Aorta (tissue), 5 donors: Measurements from ENCODE around the gene IGF2BP1. TPM values are rescaled to one million over a fixed set of nuclear protein-coding genes. Genes with fewer than 3 reads are reported as not detected.
"Not testable (repeated sequence)": the region's sequence is repeated elsewhere in the genome, so short reads cannot be mapped to it uniquely, and the experiment has no call there.

Source experiments
- ATAC-seq: fragments of 200-7000 bp; cut with Tn5 transposase; one replicate; pipeline ENCODE4 v1.9.1; 2022; ENCODE audit warnings: moderate library complexity; ENCODE audit not compliant: low FRiP score
- DNase-seq, 2 donors: peaks; one replicate each; pipeline ENCODE4 v3.0.0-alpha.2; 2020
- H3K27ac ChIP-seq, 2 donors: one replicate each; pipeline ENCODE4 v1.5.1; 2013; ENCODE audit warnings: low read length in 2 of 2, mild to moderate bottlenecking in 2 of 2, moderate library complexity in 2 of 2, control low read depth in 1 of 2, inconsistent platforms in 1 of 2, low read depth in 1 of 2
- H3K27me3 ChIP-seq, 2 donors: one replicate each; pipeline ENCODE4 v1.6.1; 2013; ENCODE audit warnings: control low read depth in 1 of 2, low read length in 1 of 2, mild to moderate bottlenecking in 1 of 2, moderate library complexity in 1 of 2; ENCODE audit not compliant: insufficient read depth in 2 of 2, control insufficient read depth in 1 of 2
- H3K36me3 ChIP-seq, 2 donors: one replicate each; pipeline ENCODE4 v1.6.1; 2013; ENCODE audit warnings: control low read depth in 1 of 2, low read length in 1 of 2, mild to moderate bottlenecking in 1 of 2; ENCODE audit not compliant: insufficient read depth in 2 of 2, control insufficient read depth in 1 of 2
- H3K4me1 ChIP-seq, 2 donors: one replicate each; pipeline ENCODE4 v1.6.1; 2013; ENCODE audit warnings: low read length in 2 of 2, control low read depth in 1 of 2, mild to moderate bottlenecking in 1 of 2, moderate library complexity in 1 of 2; ENCODE audit not compliant: insufficient read depth in 2 of 2, control insufficient read depth in 1 of 2
- H3K4me3 ChIP-seq, 2 donors: one replicate each; pipeline ENCODE4 v1.5.1; 2013; ENCODE audit warnings: low read length in 2 of 2, control low read depth in 1 of 2, mild to moderate bottlenecking in 1 of 2
- H3K9me3 ChIP-seq: one replicate; pipeline ENCODE4 v1.6.1; 2013; ENCODE audit warnings: mild to moderate bottlenecking, low read length; ENCODE audit not compliant: control insufficient read depth
- WGBS, 2 donors: extraction: QIAGEN DNeasy Blood & Tissue Kit; methylation state at CpG; one replicate each; pipeline ENCODE4 v1.1.7; 2013; 5-methylcytosine and 5-hydroxymethylcytosine counted together
- intact Hi-C, 2 donors: fragments of 100-400 bp; cut with DNase I; formaldehyde crosslinking; loops; one replicate each; pipeline versions ENCODE4 v1.14.2 to v1.15.0; 2022
- polyA plus RNA-seq, 2 donors: library from polyadenylated mRNA; stranded (reverse); fragments of 200-250 nt; gene quantifications; one replicate each; pipeline ENCODE4 v1.2.3, GENCODE V29; 2013
- total RNA-seq, 2 donors: library from RNA; stranded (reverse); fragmentation: NEBNext Ultra II Directional; extraction: Animal tissue kit (Norgen Biotek cat#: 25700); gene quantifications; one replicate each; pipeline ENCODE4 v1.2.1, GENCODE V29; 2021
- donor health status: healthy with polysubstance abuse.
- donor health status: Bipolar disorder and iron deficiency.
- donor health status: DM: no; HTN: no; CAD: no.
- donor health status: DM: no; HTN: no; CAD: no.
- donor health status: DM: yes; HTN: yes; CAD: no.

IGF2BP1 gene
- total and polyA plus RNA-seq, 4 donors, result 0.13 to 0.29 TPM; not detected in 2

DNA sequence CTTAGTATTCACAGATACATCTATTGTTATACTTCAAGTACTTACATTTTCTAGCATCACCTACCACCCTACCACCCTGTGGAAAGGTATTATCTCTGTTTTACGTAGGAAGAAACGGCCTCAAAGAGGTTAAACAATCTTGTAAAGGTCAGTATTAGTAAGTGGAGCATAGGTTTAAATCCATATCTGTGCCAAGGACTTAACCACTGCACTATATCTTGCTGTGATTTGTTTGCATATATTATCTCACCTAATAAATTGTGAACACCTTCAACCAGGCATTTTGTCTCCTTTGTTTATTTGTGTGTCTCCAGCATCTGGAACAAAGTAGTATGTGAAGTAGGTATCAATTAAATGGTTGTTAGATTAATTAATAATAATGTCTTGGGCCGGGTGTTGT is 27.3 kb downstream of the IGF2BP1 start:
- H3K9me3 ChIP-seq, result no peaks in the 10 kb centered on the region
- WGBS, 2 donors, result 71 to 85% methylated on average over 3 of the region's 3 CpGs
- H3K27me3 ChIP-seq, result no peaks in the 10 kb centered on the region
- no peaks in the 10 kb centered on the region for H3K4me1 ChIP-seq
- no peak overlapping the region for H3K4me3 ChIP-seq
- H3K27ac ChIP-seq, result no peak overlapping the region
- no peak for DNase-seq
- intact Hi-C loops, result no loop called here
- ATAC-seq, result no peak
- no peaks in the 10 kb centered on the region for H3K36me3 ChIP-seq

DNA sequence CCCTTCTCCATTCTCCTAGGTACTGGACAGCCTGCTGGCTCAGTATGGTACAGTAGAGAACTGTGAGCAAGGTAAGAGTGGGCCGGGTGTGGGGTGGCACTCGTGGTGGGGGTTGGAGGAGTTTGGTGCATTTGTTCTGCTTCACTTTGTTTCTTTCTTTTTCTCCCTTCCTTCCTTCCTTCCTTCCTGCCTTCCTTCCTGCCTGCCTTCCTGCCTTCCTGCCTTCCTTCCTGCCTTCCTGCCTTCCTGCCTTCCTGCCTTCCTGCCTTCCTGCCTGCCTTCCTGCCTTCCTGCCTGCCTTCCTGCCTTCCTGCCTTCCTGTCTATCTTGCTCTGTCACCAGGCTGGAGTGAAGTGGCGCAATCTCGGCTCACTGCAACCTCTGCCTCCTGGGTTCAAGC is 29.3 kb downstream of the IGF2BP1 start:
- DNase-seq, H3K4me1 ChIP-seq, H3K4me3 ChIP-seq, H3K27ac ChIP-seq, ATAC-seq, intact Hi-C loops, H3K27me3 ChIP-seq, H3K36me3 ChIP-seq, H3K9me3 ChIP-seq: not testable (repeated sequence)
- 85 to 86% methylated on average over 4 of the region's 4 CpGs for WGBS, 2 donors

DNA sequence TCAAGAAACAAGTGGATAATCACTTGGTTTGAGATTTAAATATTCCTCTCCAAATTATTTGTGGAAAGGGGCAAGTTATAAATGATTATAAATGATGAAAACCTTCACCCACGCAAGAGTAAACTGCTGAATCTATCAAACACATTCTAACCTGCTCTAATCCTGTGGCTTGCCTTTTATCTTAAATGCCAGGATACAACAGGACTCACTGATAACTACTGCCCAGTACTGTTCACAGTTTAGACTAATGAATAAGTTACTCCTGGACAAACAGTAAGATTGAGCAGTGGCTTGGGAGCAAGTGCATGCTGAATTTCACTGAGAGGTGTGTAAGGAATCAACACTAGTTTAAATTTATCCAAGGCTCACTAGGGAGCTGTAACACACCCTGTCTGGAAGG is 31.1 kb downstream of the IGF2BP1 start:
- intact Hi-C loops, result no loop called here
- ATAC-seq (no peak), DNase-seq (no peak)
- WGBS, 2 donors, result 90% methylated on average over 1 of the region's 1 CpG
- H3K4me1 ChIP-seq, result no peaks in the 10 kb centered on the region
- H3K4me3 ChIP-seq, result no peak overlapping the region
- no peaks in the 10 kb centered on the region for H3K9me3 ChIP-seq
- H3K36me3 ChIP-seq, result no peaks in the 10 kb centered on the region
- H3K27me3 ChIP-seq, result no peaks in the 10 kb centered on the region
- H3K27ac ChIP-seq, result no peak overlapping the region

DNA sequence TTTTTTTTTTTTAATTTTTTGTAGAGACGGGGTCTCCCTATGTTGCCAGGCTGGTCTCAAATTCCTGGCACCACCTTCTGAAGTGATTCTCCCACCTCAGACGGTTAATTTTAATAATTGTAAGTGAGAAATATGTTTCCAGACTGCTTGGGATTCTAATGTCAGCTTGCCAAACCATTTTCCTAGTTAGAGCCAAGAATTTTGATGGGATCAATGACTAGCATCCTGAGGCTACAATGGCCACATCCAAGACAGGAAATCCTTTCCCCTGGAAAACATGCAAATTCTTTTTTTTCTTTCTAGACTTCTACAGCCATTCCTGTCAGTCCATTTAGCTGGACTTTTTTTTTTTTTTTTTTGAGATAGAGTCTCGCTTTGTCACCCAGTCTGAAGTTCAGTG is 32.6 kb downstream of the IGF2BP1 start:
- Histone ChIP-seq H3K4me3 (no peak overlapping the region), H3K9me3 (no peaks in the 10 kb centered on the region), H3K27ac (no peak overlapping the region), H3K4me1 (no peaks in the 10 kb centered on the region), H3K36me3 (no peaks in the 10 kb centered on the region), H3K27me3 (no peaks in the 10 kb centered on the region)
- DNase-seq, result no peak
- 90 to 92% methylated on average over 3 of the region's 3 CpGs for WGBS, 2 donors
- intact Hi-C loops, result loop anchor here (5.0 to 10.0 kb wide), 5 partner anchors 82 to 358 kb away; partner anchors contain the start of genes ATP5MC1 (in 1 of the 2) and TTLL6 (in 1 of the 2)
- no peak for ATAC-seq

DNA sequence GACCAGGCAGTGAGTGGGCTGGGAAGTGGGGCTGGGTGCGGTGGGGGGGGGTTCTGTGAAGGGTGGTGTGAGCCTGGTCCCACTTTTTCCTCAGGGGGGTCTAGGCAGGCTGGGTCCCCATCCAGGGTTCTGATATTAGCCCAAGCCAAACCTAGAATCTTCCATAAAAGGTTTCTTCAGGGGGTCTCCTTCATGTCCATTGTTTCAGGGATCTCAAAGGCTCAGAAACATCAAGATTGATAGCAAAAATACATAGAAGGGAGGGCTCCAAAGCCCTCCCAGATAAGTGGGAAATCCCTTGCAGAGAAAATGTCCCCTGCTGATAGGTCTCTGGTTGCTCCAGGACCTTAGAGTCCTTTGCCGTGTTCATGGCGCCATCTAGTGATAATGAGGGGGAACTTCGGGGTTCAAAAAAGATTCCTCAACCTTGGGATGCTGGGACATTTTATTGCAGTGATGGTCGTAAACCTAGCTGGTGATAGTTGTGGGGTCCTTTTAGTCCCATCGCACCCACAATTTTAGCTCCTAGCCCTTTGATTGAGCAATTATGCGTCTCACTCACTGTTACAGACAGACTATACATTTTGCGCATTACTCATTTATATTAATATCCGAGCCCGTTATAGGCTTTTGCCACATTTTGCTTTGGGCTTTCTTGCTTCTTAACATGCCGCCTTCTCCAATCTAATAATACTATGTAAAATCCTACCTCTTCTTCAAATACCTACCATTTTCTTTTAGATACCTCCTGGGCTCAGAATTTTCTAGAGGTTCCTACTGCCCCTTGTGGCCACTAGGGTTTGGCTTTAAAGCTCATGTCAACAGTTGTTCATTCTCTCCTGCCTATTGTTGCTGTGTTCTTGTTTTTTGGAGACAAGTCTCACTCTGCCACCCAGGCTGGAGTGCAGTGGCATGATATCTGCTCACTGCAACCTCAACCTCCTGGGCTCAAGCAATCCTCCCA is 35.1 kb downstream of the IGF2BP1 start:
- Histone ChIP-seq H3K27me3 (no peaks in the 10 kb centered on the region), H3K36me3 (no peaks in the 10 kb centered on the region), H3K27ac (no peak overlapping the region), H3K4me3 (no peak overlapping the region), H3K4me1 (no peaks in the 10 kb centered on the region), H3K9me3 (no peaks in the 10 kb centered on the region)
- DNase-seq, result no peak
- 33 to 37% methylated on average over 11 of the region's 11 CpGs for WGBS, 2 donors
- intact Hi-C loops, result loop anchor here (5.0 to 10.0 kb wide), 5 partner anchors 85 to 360 kb away; partner anchors contain the start of genes ATP5MC1 (in 1 of the 2) and TTLL6 (in 1 of the 2)
- no peak for ATAC-seq

- H3K4me3 ChIP-seq, result no peak overlapping the region
- no peaks in the 10 kb centered on the region for H3K4me1 ChIP-seq
- H3K9me3 ChIP-seq, result no peaks in the 10 kb centered on the region
- intact Hi-C loops, result loop anchor here (5.0 to 10.0 kb wide), 3 partner anchors 151 to 228 kb away; no protein-coding TSS in a partner anchor
- no peaks in the 10 kb centered on the region for H3K36me3 ChIP-seq
- H3K27ac ChIP-seq, result no peak overlapping the region
- no peaks in the 10 kb centered on the region for H3K27me3 ChIP-seq
- ATAC-seq (peak; percentile 84), DNase-seq (peak; percentile 68 to 85)
- 42 to 50% methylated on average over 39 to 42 of the region's 42 CpGs for WGBS, 2 donors
Observed at GRCh38 chr17:49035470-49036269, 38.5 kb downstream of the IGF2BP1 start.

GRCh38 chr17:49036270-49036626 is 39.1 kb downstream of the IGF2BP1 start:
- H3K9me3 ChIP-seq, result no peaks in the 10 kb centered on the region
- H3K27me3 ChIP-seq, result no peaks in the 10 kb centered on the region
- no peaks in the 10 kb centered on the region for H3K4me1 ChIP-seq
- ATAC-seq (no peak), DNase-seq (no peak)
- no peak overlapping the region for H3K27ac ChIP-seq
- no peak overlapping the region for H3K4me3 ChIP-seq
- no peaks in the 10 kb centered on the region for H3K36me3 ChIP-seq
- intact Hi-C loops, result loop anchor here (5.0 to 10.0 kb wide), 3 partner anchors 151 to 229 kb away; no protein-coding TSS in a partner anchor
- 89 to 92% methylated on average over 13 of the region's 13 CpGs for WGBS, 2 donors

DNA sequence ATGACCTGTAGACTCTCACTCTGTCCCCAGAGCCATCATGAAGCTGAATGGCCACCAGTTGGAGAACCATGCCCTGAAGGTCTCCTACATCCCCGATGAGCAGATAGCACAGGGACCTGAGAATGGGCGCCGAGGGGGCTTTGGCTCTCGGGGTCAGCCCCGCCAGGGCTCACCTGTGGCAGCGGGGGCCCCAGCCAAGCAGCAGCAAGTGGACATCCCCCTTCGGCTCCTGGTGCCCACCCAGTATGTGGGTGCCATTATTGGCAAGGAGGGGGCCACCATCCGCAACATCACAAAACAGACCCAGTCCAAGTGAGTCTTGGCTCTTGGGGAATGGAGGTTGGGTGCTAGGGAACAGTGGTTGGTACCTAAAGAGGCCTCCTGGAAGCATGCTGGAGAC is 41.0 kb downstream of the IGF2BP1 start:
- no peak overlapping the region for H3K4me3 ChIP-seq
- ATAC-seq (no peak), DNase-seq (no peak)
- no peaks in the 10 kb centered on the region for H3K27me3 ChIP-seq
- no peak overlapping the region for H3K27ac ChIP-seq
- H3K9me3 ChIP-seq, result no peaks in the 10 kb centered on the region
- 96 to 97% methylated on average over 8 of the region's 8 CpGs for WGBS, 2 donors
- no peaks in the 10 kb centered on the region for H3K4me1 ChIP-seq
- intact Hi-C loops, result loop anchor here (5.0 to 10.0 kb wide), 3 partner anchors 153 to 231 kb away; no protein-coding TSS in a partner anchor
- H3K36me3 ChIP-seq, result no peaks in the 10 kb centered on the region
